ENCODE results near the gene GPR183. TPM values are rescaled to one million over a fixed set of nuclear protein-coding genes. Genes with fewer than 3 reads are reported as not detected.

The GPR183 gene
- total RNA-seq, 1 donor from 2014 or later, result not detected

DNA sequence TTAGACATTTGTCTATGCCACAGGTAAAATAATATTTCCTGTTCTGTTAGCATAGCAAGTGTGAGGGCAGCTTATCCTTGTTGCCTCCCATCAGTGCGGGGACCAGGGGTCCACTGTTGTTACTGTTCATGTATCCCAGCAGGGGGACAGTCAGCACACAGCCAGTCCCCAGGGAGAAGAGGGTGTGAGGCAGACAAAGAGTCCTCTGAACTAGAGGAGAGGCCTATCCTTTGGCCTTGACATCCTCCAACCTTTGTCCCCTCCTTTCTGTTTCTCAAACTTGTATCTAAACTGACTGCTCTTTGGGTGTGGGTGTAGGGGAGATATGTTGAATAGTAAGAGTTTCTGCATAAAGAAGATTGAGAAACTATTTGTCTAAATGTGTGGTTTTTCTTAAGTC, 46.1 kb downstream of the GPR183 start:
- no peaks in the 10 kb centered on the region for H3K36me3 ChIP-seq (ENCODE audit: control insufficient read depth, insufficient read depth, low read length)
- FAIRE-seq (no peak), DNase-seq (ENCODE audit: low read depth) (no peak)
- no peaks in the 10 kb centered on the region for H3K27me3 ChIP-seq (ENCODE audit: control insufficient read depth, insufficient read depth, low read length)
- TF ChIP-seq, protein P1, sequence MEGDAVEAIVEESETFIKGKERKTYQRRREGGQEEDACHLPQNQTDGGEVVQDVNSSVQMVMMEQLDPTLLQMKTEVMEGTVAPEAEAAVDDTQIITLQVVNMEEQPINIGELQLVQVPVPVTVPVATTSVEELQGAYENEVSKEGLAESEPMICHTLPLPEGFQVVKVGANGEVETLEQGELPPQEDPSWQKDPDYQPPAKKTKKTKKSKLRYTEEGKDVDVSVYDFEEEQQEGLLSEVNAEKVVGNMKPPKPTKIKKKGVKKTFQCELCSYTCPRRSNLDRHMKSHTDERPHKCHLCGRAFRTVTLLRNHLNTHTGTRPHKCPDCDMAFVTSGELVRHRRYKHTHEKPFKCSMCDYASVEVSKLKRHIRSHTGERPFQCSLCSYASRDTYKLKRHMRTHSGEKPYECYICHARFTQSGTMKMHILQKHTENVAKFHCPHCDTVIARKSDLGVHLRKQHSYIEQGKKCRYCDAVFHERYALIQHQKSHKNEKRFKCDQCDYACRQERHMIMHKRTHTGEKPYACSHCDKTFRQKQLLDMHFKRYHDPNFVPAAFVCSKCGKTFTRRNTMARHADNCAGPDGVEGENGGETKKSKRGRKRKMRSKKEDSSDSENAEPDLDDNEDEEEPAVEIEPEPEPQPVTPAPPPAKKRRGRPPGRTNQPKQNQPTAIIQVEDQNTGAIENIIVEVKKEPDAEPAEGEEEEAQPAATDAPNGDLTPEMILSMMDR (IDR thresholded peaks at IDR 0.05; ENCODE audit: insufficient read depth, low read length, severe bottlenecking), result no peak
- H3K4me3 ChIP-seq (ENCODE audit: low read depth, low read length), result no peak overlapping the region

DNA sequence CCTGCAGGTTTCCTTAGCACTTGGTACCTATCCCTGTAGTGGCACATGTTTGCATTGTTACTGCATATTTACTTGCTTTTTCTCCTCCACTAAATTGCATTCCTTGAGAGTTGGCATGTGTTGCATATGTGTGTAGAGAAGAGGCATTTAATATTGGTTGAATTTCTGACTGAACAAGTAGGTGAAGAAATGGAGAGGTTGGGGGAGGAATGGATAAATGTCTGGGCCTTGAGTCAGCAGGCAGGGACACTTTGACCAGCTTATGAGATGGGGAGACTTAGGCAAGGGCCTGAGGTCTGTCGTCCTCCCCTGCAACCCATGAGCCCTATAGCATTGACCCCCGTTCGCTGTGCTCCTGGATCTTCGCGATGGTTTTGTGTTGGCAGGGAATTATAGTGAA, 47.0 kb downstream of the GPR183 start:
- H3K4me3 ChIP-seq (ENCODE audit: low read depth, low read length), result no peak overlapping the region
- FAIRE-seq (no peak), DNase-seq (ENCODE audit: low read depth) (no peak)
- TF ChIP-seq, protein P1 (IDR thresholded peaks at IDR 0.05; ENCODE audit: insufficient read depth, low read length, severe bottlenecking), result no peak
- H3K36me3 ChIP-seq (ENCODE audit: control insufficient read depth, insufficient read depth, low read length), result peaks cover under 1% of the 10 kb centered on the region
- H3K27me3 ChIP-seq (ENCODE audit: control insufficient read depth, insufficient read depth, low read length), result no peaks in the 10 kb centered on the region

DNA sequence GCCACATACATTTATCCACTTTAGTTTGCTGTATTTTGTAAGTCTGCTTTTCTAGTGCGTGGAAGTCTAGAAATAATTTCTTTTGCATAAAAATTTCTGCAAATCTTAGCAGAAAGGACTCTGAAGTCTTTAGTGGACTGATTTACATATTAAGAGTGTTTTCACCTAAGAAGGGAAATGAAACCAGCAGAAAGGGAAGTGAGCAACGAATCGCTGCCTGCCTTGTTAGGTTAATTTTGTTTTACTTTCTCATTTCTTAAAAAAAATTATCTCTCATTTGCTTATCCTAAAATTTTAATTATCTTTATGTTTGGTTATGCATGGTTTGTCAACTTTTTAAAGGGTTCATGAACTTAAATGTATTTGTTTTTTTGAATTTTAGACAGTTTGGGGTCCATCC, 48.3 kb downstream of the GPR183 start:
- Histone ChIP-seq H3K4me3 (ENCODE audit: low read depth, low read length) (no peak overlapping the region), H3K36me3 (ENCODE audit: control insufficient read depth, insufficient read depth, low read length) (peaks cover 2% of the 10 kb centered on the region), H3K27me3 (ENCODE audit: control insufficient read depth, insufficient read depth, low read length) (no peaks in the 10 kb centered on the region)
- TF ChIP-seq, protein P1 (IDR thresholded peaks at IDR 0.05; ENCODE audit: insufficient read depth, low read length, severe bottlenecking), result no peak
- FAIRE-seq, result no peak
- DNase-seq (ENCODE audit: low read depth), result no peak

DNA sequence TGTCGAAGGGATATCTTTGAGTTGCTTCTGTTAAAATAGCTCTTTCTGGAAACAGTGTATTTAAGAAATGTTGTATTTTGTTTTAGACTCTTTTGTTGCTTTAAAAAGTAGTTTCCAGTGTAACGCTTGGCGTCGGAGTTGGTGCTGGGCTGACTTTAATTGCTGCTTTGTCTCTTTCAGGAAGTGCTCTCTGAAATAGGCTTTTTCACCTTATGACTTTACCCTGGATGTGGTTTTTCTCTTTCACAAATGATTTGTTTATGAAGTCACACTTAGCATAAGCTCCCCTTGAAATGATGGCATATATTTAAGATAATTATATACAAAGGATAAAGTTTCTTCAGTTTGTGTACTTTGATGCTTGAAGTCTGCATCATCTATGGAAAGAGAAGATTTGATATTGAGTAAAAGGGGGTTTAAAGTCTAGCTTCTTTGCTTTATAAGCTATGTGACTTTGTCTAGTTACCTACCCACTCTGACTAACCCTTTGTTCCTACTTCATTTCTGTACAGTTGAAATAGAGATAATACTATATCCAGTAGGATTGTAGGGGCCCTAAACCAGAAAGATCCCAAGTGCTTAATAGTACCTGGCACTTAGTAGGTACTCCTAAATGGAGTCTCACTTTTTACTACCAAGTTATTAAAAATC, 48.9 kb downstream of the GPR183 start, which contains the start of gene GPR18:
GPR18 (minus strand) TSS at position 170 of the 651 bp plus-strand sequence. CDS start 2,507 bp downstream, outside the sequence.
- no peaks in the 10 kb centered on the region for H3K27me3 ChIP-seq (ENCODE audit: control insufficient read depth, insufficient read depth, low read length)
- TF ChIP-seq, protein P1 (IDR thresholded peaks at IDR 0.05; ENCODE audit: insufficient read depth, low read length, severe bottlenecking), result no peak
- H3K36me3 ChIP-seq (ENCODE audit: control insufficient read depth, insufficient read depth, low read length), result peaks cover 2% of the 10 kb centered on the region
- no peak for DNase-seq (ENCODE audit: low read depth)
- H3K4me3 ChIP-seq (ENCODE audit: low read depth, low read length), result no peak within 1 kb of the TSS
- no peak for FAIRE-seq

DNA sequence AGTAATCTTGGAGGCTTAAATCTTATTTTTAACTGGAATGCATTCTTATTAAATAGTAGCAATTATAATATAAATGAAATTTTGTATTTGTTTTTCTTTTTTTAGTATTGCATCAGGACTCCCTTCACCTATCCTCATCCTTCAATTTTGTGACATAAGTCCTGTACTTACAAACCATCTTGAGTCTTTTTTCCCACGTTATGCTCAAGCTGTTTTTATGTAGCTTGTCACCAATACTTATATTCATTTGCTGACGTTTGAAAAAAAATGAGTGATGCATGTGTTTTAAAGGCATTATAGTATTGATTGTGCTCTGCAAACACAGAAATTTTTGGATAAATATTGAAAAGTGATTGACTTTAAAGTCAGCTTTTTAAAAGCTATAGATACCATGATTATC, 49.9 kb downstream of the GPR183 start:
- Histone ChIP-seq H3K27me3 (ENCODE audit: control insufficient read depth, insufficient read depth, low read length) (no peaks in the 10 kb centered on the region), H3K4me3 (ENCODE audit: low read depth, low read length) (no peak overlapping the region), H3K36me3 (ENCODE audit: control insufficient read depth, insufficient read depth, low read length) (peaks cover 2% of the 10 kb centered on the region)
- DNase-seq (ENCODE audit: low read depth), result no peak
- TF ChIP-seq, protein P1 (IDR thresholded peaks at IDR 0.05; ENCODE audit: insufficient read depth, low read length, severe bottlenecking), result no peak
- FAIRE-seq, result no peak

DNA sequence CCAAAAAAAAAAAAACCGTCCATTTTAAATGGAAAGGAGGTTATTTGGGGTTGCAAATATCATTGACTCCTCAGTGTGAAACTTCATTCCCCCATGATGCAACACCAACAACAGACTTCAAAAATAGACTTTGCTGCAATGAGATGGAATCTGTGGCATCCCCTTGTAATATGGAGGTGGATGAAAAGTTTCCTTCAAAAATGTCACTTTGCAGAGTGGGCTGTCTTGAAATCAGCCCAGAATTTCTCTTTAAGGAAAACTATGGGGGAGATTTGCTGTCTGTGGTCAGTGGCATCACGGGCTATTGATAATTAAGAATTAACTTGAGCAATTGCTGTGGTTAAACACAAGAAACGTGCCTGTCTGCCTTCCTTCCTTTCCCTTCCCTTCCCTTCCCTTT, 50.5 kb downstream of the GPR183 start:
- Histone ChIP-seq H3K36me3 (ENCODE audit: control insufficient read depth, insufficient read depth, low read length) (peaks cover 2% of the 10 kb centered on the region), H3K4me3 (ENCODE audit: low read depth, low read length) (no peak overlapping the region), H3K27me3 (ENCODE audit: control insufficient read depth, insufficient read depth, low read length) (no peaks in the 10 kb centered on the region)
- TF ChIP-seq, protein P1 (IDR thresholded peaks at IDR 0.05; ENCODE audit: insufficient read depth, low read length, severe bottlenecking), result no peak
- DNase-seq (ENCODE audit: low read depth), result no peak
- FAIRE-seq, result no peak

All from bronchial epithelial cell (primary cell).